HG02885 (cell line): ENCODE results near the gene PRSS38.

ENCODE experiments used
- ATAC-seq: cut with Tn5 transposase; IDR thresholded peaks from one replicate; pipeline ENCODE4 v1.9.1; 2021; ENCODE audit warnings: mild to moderate bottlenecking; ENCODE audit not compliant: unreplicated experiment, poor library complexity

PRSS38 gene

DNA sequence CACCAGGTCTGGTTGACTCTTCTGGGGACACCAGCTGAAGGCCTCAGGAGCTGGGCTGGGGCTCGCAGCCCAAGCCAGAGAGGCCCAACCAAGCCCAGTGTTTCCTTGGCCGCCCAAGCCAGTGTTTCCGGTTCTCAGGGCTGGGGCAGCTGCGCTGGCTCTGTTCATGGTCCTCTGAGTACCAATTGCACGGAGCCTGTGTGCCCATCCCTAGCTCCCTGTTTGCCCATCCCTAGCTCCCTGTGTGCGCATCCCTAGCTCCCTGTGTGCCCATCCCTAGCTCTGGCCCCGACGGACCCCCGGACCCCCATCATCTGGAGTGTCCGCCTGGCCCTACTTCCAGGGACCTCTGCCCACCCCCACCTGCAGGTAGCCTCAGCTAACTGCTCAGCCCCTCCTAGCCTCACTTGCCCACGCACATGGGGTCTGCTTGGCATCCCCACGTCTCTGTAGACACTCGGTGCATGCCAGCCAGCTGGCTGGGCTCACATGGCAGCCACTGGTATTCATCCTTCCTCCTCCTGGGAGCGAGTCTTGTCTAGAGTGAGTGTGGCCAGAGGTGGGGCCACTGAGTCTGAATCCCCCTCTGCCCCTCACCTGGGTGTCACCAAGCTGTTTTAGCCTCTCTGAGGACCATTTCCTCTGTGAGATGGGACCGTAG is 68.3 kb downstream of the PRSS38 start:
- ATAC-seq, result no peak

- ATAC-seq, result no peak
Observed at GRCh38 chr1:227884370-227885134, 69.1 kb downstream of the PRSS38 start.

- ATAC-seq, result no peak
Observed at GRCh38 chr1:227885135-227885647, 69.7 kb downstream of the PRSS38 start.

GRCh38 chr1:227885648-227886502 is 70.4 kb downstream of the PRSS38 start:
- no peak for ATAC-seq

GRCh38 chr1:227886503-227886961 is 71.1 kb downstream of the PRSS38 start:
- no peak for ATAC-seq

- ATAC-seq, result no peak
Observed at GRCh38 chr1:227886993-227887696, 71.7 kb downstream of the PRSS38 start.

GRCh38 chr1:227887697-227888403 is 72.4 kb downstream of the PRSS38 start:
- no peak for ATAC-seq

- no peak for ATAC-seq
Observed at GRCh38 chr1:227888404-227889046, 73.0 kb downstream of the PRSS38 start.

DNA sequence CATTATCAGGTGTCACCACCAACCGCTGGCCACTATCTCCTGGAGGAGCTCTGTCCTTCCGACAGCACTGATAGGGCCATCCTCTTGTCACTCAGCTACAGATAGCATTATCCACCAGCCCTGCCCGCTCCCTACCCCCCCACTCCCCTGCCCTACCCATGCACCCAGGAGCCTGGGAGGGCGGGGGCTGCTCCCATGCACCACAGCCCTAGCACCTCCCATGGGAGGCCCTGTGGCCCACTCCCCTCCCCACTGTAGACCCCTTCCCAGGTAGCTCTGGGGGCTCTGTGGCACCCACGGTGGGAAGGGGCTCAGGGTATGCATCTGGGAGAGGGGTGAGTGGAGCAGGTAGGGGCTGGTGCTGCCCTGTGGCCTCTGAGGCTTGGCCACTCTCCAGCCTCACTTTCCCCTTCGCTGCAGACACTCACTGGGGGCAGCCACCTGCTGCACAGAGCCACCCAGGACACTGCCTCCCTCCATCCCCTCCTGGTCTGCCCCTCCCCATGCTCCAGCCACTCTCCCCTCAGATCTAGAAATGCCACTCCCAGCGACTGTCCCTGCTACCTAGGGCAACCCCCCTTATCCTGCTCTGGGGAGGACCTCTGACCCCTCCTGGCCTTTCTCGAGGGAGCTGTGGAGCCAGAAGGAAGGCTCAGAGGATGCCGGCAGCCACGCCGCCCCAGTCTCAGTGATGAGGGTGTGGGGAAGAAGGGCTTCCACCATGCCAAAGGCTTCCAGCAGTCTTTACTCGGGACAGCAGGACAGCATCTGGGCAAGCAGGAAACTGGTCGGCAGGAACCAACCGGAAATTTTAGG is 73.8 kb downstream of the PRSS38 start:
- no peak for ATAC-seq

DNA sequence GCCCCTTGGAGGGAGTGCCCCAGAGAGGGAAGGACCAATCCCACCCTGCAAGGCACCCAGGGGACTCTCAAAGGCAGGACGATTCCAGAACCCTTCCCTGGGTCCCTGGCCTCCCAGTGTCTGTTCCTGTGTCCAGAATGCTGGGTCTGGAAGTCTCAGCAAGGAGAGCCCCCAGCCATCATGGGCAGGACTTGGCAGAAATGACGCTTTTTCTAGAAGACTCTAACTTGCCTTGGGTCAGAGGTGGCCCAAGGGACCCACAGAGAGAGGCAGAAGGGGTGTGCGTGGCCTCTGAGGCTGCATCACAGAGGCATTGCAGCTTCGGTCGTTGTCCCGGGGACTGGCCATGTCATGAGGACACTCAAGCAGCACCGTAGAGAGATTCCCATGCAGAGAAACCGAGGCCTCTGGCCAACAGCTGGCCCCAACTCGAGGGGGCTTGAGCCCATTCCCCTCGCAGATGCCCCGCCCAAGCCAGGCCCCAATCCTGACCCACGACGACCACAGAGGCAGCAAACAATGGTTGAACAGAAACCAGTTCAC is 74.5 kb downstream of the PRSS38 start:
- ATAC-seq, result no peak

DNA sequence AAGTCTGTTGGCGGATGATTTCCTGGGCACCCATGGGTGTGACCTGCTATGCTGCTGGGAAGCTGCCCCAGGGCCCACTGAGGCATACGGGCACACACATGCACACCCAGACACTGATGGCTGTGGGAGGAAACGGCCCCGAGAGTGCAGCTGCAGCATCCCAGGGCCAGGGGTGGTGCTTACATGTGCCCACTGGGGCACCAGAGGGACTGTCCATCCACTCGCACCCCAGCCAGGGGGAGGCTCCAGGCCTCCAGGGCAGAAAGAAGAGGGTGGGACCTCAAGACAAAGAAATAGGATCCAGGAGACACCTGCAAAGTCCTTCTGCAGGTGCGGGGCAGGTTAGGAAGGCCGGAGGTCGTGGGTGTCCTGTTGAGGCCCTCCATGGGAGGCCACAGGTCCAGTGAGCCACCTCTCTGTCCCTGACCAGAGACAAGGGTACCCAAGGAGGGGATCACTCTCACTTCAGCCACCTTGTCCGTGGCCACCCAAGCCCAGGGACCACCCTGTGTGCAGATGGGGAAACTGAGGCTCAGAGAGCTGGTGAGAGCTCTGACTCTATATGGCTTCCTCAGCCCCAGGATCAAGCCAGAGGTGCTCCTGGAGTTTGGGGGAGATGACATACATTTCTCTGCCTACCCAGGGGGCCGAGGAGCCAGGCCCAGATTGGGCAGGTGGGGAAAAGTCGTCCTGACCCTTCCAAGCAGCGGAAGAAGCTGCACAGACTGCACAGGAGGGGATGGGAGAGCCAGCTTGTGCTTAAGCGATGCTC is 75.2 kb downstream of the PRSS38 start:
- ATAC-seq, result no peak

DNA sequence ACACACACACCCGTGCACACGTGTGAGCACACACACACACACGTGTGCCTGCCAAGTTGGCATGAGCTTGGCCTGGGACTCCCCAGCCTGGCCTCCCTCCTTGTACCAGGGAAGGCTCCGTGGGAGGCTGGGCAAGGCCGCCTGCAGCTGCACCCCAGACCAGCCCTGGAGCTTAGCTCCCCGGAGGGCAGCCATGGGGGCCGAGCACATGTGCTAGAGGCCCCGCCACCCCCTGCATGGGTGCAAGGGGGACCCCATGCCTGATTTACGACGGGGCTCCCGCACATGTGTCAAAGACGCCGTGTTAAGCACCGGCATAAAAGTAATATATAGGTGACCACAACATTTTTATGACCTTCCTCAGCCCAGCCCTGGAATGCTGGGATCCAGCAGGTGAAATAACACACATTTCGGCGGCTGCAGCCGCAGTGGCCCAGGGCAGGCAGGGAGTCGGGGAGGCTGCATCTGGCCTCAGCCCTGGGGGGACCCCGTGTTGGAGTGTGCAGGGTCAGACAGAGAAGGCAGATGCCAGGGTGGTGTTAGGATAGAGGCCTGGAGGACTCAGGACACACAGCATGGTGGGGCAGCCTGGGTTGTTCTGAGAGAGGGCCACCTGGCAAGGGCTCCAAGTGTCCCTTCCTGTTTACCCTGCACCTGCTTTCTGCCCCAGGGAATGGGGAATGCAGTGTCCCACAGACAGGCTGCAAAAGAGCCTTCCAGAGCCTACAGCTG is 75.9 kb downstream of the PRSS38 start:
- ATAC-seq, result no peak

DNA sequence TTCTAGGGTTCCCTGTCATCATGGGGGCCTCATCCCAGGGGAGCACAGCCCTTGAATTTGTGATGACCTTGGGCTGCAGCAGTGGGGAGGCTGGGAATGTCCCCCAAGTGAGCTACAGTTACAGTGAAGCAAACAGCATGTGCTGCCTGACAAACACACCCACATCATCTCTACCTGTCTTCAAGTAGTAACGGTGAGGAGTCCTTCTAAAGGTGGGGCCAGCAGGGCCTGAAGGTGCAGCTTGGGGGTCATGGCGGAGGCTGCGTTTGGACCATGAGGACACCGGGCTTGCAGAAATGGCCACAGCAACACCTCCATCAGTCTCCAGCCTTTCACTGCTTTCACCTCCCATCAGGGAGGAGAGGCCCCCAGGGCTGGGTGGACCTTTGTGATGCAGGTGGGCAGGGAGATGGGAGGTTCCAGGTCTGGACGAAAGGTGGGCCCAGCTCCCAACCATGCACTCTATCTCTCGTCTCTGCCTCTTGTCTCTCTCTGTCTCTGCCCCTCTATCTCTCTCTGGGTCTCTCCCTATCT is 76.5 kb downstream of the PRSS38 start:
- ATAC-seq, result no peak

DNA sequence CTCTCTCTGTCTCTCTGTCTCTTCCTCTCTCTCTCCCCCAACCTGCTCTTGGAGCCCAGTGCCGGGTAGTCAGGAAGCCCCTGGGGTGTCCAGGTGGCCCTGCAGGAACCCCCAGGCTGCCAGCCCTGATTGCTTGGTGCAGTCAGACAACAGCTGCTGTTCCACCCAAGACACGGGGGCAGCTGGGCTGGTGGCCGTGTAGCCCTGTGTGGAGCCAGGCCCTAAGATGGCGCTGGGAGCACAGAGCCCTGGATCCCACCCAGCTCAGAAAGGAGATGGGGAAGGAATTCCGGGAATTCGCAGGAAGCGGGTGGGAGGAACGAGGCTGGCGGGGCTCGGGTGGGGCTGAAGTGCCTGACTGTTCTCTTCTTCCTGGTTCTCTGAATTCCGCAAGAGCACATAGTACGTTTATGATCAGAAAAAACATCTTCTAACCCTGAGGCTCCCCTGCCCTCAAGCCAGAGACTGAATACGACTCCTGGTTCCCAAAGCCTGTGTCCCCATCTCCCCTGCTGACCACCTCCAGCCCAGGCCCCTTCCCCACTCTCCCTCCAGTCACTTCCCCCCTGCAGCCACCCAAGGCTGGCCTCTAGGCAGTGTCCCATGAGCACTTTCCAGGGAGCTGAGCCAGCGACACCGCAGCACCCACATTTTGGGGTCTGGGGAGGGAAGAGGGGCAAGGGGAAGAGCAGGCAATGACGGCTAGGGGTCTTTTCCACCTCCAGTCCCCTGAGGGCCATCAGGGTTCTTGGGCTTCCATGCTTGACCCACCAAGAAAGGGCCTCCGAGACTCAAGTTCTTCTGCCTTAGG is 77.2 kb downstream of the PRSS38 start:
- ATAC-seq, result no peak

DNA sequence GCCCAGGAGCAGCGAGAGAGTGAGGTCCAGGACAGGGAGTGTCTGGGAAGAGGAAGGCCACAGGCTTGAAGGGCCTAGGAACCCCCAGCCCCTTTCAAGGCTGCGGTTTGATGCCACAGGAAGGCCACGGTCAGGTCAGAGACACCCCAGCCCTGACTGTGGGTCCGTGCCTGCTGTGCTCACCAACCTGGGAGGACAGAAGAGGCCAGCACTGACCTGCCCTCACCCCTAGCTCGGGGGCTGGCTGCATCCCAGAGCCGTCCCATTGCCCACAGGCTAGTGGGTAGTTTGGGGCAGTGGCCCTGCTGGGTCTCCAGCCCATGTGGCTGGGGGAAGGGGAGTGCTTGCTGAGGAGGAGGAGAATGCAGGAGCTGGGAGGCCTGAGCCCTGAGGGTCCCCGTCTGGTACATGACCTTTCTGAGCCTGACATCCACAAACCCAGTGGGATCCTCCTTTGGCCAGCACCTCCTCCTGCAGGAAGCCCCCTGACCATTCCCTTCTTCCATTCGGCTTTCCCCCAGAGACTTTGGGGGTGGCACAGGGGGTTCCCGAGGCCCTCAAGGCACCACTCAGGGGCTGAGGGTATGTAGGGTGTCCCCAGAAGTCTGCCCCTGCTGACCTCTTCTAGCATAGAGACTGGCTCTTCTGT is 77.9 kb downstream of the PRSS38 start:
- no peak for ATAC-seq
